Camera-type eye (tissue), 1 donor: Measurements from ENCODE around the gene RBMY1F. TPM values are rescaled to one million over a fixed set of nuclear protein-coding genes. Genes with fewer than 3 reads are reported as not detected.

ENCODE experiments used
- total RNA-seq: library from RNA; depleted of rRNA; stranded (reverse); fragments of >200 nt; gene quantifications from one replicate; pipeline ENCODE4 v1.2.3, GENCODE V29; 2014

RBMY1F gene
- total RNA-seq = not detected

GRCh38 chrY:22182823-22183222 lies at the start of gene RBMY1F:
TSS of gene RBMY1F (minus strand) at chrY:22182923. CDS start at chrY:22180969, 1,954 bp downstream.

Other genes with a start within 250 kb of the RBMY1F start
- gene RBMY1J, start 220.5 kb upstream of the RBMY1F start, total RNA-seq = not detected